ENCODE results near the gene NRP1. TPM values are rescaled to one million over a fixed set of nuclear protein-coding genes. Genes with fewer than 3 reads are reported as not detected.

Gene NRP1
- total and polyA plus RNA-seq, 10 donors = 4.8 to 202 (median 138) TPM

DNA sequence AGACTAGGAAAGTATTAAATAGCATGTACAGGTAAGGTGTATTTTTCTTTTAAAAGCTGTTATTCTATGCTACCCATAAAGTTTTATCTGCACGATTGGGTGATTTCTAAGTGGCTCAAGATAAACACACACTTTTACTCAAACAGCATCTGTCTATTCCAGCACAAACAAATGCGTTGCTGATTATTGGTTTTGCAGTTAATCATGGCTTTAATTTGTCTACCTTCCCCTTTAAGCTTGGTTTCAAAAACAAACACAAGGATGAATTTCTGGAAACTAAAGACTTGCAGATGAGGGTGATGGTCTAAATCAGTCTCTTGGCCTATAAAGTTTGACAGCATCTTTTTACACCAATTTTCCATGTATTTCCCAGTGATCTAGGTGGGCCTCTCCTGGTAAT lies 94.2 kb downstream of the NRP1 start:
- H3K27ac ChIP-seq = no peak overlapping the region
- 87 to 93% (median 92%) methylated on average over 2 of the region's 2 CpGs for WGBS, 5 donors

DNA sequence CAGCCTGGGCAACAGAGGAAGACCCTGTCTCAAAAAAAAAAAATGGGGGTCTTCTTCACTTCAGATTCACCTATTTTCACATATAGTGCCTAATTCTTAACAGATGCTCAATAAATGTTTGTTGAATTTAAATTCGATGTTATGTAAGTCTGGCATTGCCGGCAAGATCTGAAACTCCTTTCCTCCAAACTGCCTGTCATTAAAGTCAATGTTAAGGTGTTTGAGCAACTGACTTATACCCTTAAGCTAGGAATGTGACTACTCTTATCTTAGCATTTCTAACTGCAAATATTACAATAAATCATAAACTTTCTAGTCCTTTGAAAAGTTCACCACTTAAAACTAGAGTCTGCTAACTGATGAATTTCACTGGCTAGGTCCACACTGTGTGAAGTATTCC lies 95.2 kb downstream of the NRP1 start:
- no peaks in the 10 kb centered on the region for H3K9me3 ChIP-seq
- H3K36me3 ChIP-seq = peaks cover 0 to 13% (median 0%) of the 10 kb centered on the region in 6 donors
- 93 to 96% (median 95%) methylated on average over 2 of the region's 2 CpGs for WGBS, 5 donors
- no peak overlapping the region for H3K4me3 ChIP-seq
- no peaks in the 10 kb centered on the region for H3K27me3 ChIP-seq (replicated peaks in 1 of 7)
- H3K27ac ChIP-seq = no peak overlapping the region
- DNase-seq = no peak
- TF ChIP-seq POLR2AphosphoS5 (IDR thresholded peaks at IDR 0.05) = no peak
- TF ChIP-seq, protein P1, sequence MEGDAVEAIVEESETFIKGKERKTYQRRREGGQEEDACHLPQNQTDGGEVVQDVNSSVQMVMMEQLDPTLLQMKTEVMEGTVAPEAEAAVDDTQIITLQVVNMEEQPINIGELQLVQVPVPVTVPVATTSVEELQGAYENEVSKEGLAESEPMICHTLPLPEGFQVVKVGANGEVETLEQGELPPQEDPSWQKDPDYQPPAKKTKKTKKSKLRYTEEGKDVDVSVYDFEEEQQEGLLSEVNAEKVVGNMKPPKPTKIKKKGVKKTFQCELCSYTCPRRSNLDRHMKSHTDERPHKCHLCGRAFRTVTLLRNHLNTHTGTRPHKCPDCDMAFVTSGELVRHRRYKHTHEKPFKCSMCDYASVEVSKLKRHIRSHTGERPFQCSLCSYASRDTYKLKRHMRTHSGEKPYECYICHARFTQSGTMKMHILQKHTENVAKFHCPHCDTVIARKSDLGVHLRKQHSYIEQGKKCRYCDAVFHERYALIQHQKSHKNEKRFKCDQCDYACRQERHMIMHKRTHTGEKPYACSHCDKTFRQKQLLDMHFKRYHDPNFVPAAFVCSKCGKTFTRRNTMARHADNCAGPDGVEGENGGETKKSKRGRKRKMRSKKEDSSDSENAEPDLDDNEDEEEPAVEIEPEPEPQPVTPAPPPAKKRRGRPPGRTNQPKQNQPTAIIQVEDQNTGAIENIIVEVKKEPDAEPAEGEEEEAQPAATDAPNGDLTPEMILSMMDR (IDR thresholded peaks at IDR 0.05 in 8 of 11, conservative IDR thresholded peaks at IDR 0.05 in 3 of 11) = no peak
- TF ChIP-seq POLR2A (IDR thresholded peaks at IDR 0.05) = no peak
- H3K4me1 ChIP-seq = peaks cover 0 to 20% (median 7%) of the 10 kb centered on the region in 6 donors
- intact Hi-C loops (cut with DNase I; ENCODE audit: low total_unique reads) = no loop called here

More for the DNA sequence above, 94.2 kb downstream of the NRP1 start:
- peaks cover 0 to 26% (median 13%) of the 10 kb centered on the region in 6 donors for H3K4me1 ChIP-seq
- H3K27me3 ChIP-seq (replicated peaks in 1 of 7) = no peaks in the 10 kb centered on the region
- DNase-seq = no peak
- TF ChIP-seq POLR2A (IDR thresholded peaks at IDR 0.05) = no peak
- TF ChIP-seq, protein P1 (IDR thresholded peaks at IDR 0.05 in 8 of 11, conservative IDR thresholded peaks at IDR 0.05 in 3 of 11) = no peak
- no peak for TF ChIP-seq POLR2AphosphoS5 (IDR thresholded peaks at IDR 0.05)
- no peaks in the 10 kb centered on the region for H3K9me3 ChIP-seq
- peaks cover 0 to 15% (median 0%) of the 10 kb centered on the region in 6 donors for H3K36me3 ChIP-seq
- intact Hi-C loops (cut with DNase I; ENCODE audit: low total_unique reads) = no loop called here
- no peak overlapping the region for H3K4me3 ChIP-seq

DNA sequence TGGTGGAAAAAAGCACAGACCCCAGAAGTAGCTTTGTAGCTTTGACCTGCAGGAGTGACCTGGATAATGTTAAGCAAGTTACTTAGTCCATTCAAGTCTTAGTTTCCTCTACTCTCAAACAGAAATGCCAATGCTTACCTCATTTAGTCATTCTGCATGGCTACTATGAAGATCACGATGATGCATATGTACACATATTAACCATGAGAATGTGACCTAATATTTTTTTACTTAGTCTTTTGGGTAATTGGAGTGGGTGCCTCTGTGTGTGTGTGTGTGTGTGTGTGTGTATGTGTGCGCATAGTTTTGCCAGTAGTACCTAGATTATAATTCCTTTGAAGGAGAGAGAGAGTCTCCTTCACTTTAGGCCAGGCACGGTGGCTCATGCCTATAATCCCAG lies 95.8 kb downstream of the NRP1 start:
- DNase-seq = no peak
- TF ChIP-seq, protein P1 (IDR thresholded peaks at IDR 0.05 in 8 of 11, conservative IDR thresholded peaks at IDR 0.05 in 3 of 11) = no peak
- TF ChIP-seq POLR2A (IDR thresholded peaks at IDR 0.05) (no peak), POLR2AphosphoS5 (IDR thresholded peaks at IDR 0.05) (no peak)
- no peaks in the 10 kb centered on the region for H3K9me3 ChIP-seq
- intact Hi-C loops (cut with DNase I; ENCODE audit: low total_unique reads) = no loop called here
- H3K27ac ChIP-seq = no peak overlapping the region
- WGBS, 5 donors = 90 to 100% (median 94%) methylated on average over 3 of the region's 3 CpGs
- peaks cover 0 to 19% (median 4%) of the 10 kb centered on the region in 6 donors for H3K4me1 ChIP-seq
- H3K4me3 ChIP-seq = no peak overlapping the region
- H3K27me3 ChIP-seq (replicated peaks in 1 of 7) = no peaks in the 10 kb centered on the region
- peaks cover 0 to 13% (median 0%) of the 10 kb centered on the region in 6 donors for H3K36me3 ChIP-seq

DNA sequence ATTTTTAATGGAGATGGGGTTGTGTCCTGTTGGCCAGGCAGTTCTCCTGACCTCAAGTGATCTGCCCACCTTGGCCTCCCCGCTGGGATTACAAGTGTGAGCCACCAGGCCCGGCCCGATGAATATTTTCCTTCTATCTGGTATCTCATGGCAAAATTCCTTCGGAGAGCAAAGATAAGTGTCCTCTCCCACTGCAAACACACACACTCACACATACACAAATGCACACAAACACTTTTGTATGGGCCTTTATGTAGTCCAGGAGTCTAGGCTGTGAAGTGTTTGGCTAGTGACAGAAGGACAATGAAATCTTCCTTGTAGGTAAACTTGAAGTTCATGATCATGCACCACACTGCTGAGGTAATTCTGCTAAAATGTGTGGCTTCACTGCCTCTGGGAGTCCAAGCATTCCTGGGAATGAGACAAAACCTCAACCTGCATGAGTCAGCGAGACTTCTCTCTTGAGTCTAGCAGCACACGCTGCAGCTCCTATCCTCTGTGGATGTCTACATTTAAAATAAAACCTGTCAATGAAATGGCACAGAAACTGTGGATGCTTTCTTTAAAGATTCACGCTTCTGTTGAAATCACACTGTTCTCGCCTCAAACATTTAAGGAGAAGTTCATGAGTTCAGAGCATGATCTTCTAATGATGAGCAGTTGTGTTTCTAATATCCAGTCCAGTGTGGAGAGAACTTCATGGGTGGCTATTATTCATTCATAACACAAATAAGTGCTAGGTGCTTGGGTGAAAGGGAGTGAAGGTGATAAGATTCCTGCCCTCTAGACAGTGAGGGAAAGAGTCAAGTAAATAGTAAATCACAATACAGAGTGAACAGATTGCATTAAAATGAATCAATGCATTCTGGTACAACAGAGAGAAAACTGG lies 96.5 kb downstream of the NRP1 start:
- intact Hi-C loops (cut with DNase I; ENCODE audit: low total_unique reads) = no loop called here
- DNase-seq = no peak
- WGBS, 5 donors = 88 to 95% (median 95%) methylated on average over 8 of the region's 8 CpGs
- Histone ChIP-seq H3K36me3 (peaks cover 0 to 13% (median 0%) of the 10 kb centered on the region in 6 donors), H3K4me1 (peaks cover 0 to 24% (median 4%) of the 10 kb centered on the region in 6 donors), H3K27me3 (replicated peaks in 1 of 7) (no peaks in the 10 kb centered on the region), H3K27ac (no peak overlapping the region), H3K4me3 (no peak overlapping the region), H3K9me3 (no peaks in the 10 kb centered on the region)
- TF ChIP-seq POLR2AphosphoS5 (IDR thresholded peaks at IDR 0.05) = no peak
- no peak for TF ChIP-seq POLR2A (IDR thresholded peaks at IDR 0.05)
- TF ChIP-seq, protein P1 (IDR thresholded peaks at IDR 0.05 in 8 of 11, conservative IDR thresholded peaks at IDR 0.05 in 3 of 11) = no peak

All from spleen (tissue), 11 donors.